ENCODE measurements around the gene CALHM5.
A peak's percentile ranks its signal among the peaks of the same experiment; 100 is the strongest.

The CALHM5 gene

GRCh38 chr6:116535109-116535508 is 23.7 kb downstream of the CALHM5 start:
- TF ChIP-seq, protein P1, sequence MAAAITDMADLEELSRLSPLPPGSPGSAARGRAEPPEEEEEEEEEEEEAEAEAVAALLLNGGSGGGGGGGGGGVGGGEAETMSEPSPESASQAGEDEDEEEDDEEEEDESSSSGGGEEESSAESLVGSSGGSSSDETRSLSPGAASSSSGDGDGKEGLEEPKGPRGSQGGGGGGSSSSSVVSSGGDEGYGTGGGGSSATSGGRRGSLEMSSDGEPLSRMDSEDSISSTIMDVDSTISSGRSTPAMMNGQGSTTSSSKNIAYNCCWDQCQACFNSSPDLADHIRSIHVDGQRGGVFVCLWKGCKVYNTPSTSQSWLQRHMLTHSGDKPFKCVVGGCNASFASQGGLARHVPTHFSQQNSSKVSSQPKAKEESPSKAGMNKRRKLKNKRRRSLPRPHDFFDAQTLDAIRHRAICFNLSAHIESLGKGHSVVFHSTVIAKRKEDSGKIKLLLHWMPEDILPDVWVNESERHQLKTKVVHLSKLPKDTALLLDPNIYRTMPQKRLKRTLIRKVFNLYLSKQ (tag by site-specific recombination; IDR thresholded peaks at IDR 0.05; ENCODE audit: borderline replicate concordance), result no peak
- TF ChIP-seq, protein P2, sequence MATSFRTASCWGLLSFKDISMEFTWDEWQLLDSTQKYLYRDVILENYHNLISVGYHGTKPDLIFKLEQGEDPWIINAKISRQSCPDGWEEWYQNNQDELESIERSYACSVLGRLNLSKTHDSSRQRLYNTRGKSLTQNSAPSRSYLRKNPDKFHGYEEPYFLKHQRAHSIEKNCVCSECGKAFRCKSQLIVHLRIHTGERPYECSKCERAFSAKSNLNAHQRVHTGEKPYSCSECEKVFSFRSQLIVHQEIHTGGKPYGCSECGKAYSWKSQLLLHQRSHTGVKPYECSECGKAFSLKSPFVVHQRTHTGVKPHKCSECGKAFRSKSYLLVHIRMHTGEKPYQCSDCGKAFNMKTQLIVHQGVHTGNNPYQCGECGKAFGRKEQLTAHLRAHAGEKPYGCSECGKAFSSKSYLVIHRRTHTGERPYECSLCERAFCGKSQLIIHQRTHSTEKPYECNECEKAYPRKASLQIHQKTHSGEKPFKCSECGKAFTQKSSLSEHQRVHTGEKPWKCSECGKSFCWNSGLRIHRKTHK (tag by site-specific recombination; IDR thresholded peaks at IDR 0.05), result no peak
- no peak for TF ChIP-seq KLF8 (tag by site-specific recombination; IDR thresholded peaks at IDR 0.05)
- no peak for TF ChIP-seq ZNF354C (tag by site-specific recombination; IDR thresholded peaks at IDR 0.05; ENCODE audit: borderline replicate concordance, low read depth)
- no peak for TF ChIP-seq ZNF692 (tag by site-specific recombination; IDR thresholded peaks at IDR 0.05)
- peaks cover 7% of the 10 kb centered on the region for H3K4me1 ChIP-seq (ENCODE audit: control insufficient read depth, insufficient read depth, low read length)
- no peaks in the 10 kb centered on the region for H3K9me3 ChIP-seq (ENCODE audit: control insufficient read depth, insufficient read depth, low read depth, low read length)
- H3K27ac ChIP-seq (ENCODE audit: extremely low read depth, low read depth, low read length), result no peak overlapping the region
- H3K36me3 ChIP-seq (ENCODE audit: control insufficient read depth in 2 of 2, insufficient read depth in 1 of 2, low read length in 2 of 2), result no peaks in the 10 kb centered on the region
- H3K4me3 ChIP-seq (ENCODE audit: low read depth, low read length), result no peak overlapping the region
- POLR2A ChIA-PET, result no interaction called here
- CTCF ChIA-PET, result interaction anchor here (0.5 to 4.5 kb wide), 49 partner anchors 9 to 318 kb away, joined by 3 to 108 read pairs (median 4); partner anchors contain the start of genes CALHM4, CALHM5, CALHM6 and DSE

DNA sequence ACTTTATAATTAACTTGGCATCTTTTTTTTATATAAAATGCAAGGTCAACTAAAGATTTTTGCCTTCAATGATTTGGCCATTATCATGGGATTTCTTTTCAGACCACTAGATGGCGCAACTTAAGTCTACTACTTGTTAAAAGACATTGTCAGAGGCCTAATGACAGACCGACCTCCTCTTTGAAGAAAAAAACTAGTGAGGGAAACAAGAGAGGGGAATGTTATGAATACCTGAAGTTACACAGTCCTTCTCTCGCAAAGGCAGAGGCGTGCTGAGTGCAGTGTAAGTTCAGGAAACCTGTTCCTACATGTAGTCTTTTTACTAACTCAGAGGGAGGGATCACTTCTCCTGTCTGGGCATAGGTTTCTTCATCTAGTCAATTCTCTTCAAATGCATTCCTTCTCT is 24.8 kb downstream of the CALHM5 start:
- no peak overlapping the region for H3K4me3 ChIP-seq (ENCODE audit: low read depth, low read length)
- POLR2A ChIA-PET, result no interaction called here
- no peak overlapping the region for H3K27ac ChIP-seq (ENCODE audit: extremely low read depth, low read depth, low read length)
- no peaks in the 10 kb centered on the region for H3K9me3 ChIP-seq (ENCODE audit: control insufficient read depth, insufficient read depth, low read depth, low read length)
- TF ChIP-seq ZNF2 (tag by site-specific recombination; IDR thresholded peaks at IDR 0.05) (peak; percentile 51; the same call in 1 of the 2 replicates), ZNF211 (tag by site-specific recombination; IDR thresholded peaks at IDR 0.05; ENCODE audit: low read depth) (no peak), TRIM28 (IDR thresholded peaks at IDR 0.05; ENCODE audit: borderline replicate concordance, low read length) (no peak), ZNF549 (tag by site-specific recombination; IDR thresholded peaks at IDR 0.05) (no peak), ZBTB48 (tag by site-specific recombination; IDR thresholded peaks at IDR 0.05) (no peak), ZNF350 (tag by site-specific recombination; IDR thresholded peaks at IDR 0.05) (no peak), ZNF600 (tag by site-specific recombination; IDR thresholded peaks at IDR 0.05) (no peak), ZNF302 (tag by site-specific recombination; IDR thresholded peaks at IDR 0.05; ENCODE audit: low read depth) (no peak), ZXDB (tag by site-specific recombination; IDR thresholded peaks at IDR 0.05) (no peak), HOXC10 (CRISPR knock-in tag; IDR thresholded peaks at IDR 0.05) (no peak), TCF7L2 (IDR thresholded peaks at IDR 0.05; ENCODE audit: borderline replicate concordance, low read depth, low read length) (peak; percentile 59), ZNF558 (tag by site-specific recombination; IDR thresholded peaks at IDR 0.05) (no peak), YY1 (tag by site-specific recombination; IDR thresholded peaks at IDR 0.05) (no peak), ZNF169 (tag by site-specific recombination; IDR thresholded peaks at IDR 0.05) (no peak), ZNF221 (tag by site-specific recombination; IDR thresholded peaks at IDR 0.05; ENCODE audit: borderline replicate concordance) (no peak), ZNF654 (tag by site-specific recombination; IDR thresholded peaks at IDR 0.05; ENCODE audit: low read depth) (peak; percentile 58), ZNF747 (tag by site-specific recombination; IDR thresholded peaks at IDR 0.05) (no peak), ZNF184 (tag by site-specific recombination; IDR thresholded peaks at IDR 0.05) (no peak), GLI2 (tag by site-specific recombination; IDR thresholded peaks at IDR 0.05; ENCODE audit: borderline replicate concordance, low read depth) (no peak)
- TF ChIP-seq, protein P3, sequence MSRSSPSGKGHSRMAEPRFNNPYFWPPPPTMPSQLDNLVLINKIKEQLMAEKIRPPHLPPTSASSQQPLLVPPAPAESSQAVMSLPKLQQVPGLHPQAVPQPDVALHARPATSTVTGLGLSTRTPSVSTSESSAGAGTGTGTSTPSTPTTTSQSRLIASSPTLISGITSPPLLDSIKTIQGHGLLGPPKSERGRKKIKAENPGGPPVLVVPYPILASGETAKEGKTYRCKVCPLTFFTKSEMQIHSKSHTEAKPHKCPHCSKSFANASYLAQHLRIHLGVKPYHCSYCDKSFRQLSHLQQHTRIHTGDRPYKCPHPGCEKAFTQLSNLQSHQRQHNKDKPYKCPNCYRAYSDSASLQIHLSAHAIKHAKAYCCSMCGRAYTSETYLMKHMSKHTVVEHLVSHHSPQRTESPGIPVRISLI (tag by site-specific recombination; IDR thresholded peaks at IDR 0.05), result 0 out of 2 replicates have a peak, but pooled peaks have one; percentile 16
- TF ChIP-seq, protein P4, sequence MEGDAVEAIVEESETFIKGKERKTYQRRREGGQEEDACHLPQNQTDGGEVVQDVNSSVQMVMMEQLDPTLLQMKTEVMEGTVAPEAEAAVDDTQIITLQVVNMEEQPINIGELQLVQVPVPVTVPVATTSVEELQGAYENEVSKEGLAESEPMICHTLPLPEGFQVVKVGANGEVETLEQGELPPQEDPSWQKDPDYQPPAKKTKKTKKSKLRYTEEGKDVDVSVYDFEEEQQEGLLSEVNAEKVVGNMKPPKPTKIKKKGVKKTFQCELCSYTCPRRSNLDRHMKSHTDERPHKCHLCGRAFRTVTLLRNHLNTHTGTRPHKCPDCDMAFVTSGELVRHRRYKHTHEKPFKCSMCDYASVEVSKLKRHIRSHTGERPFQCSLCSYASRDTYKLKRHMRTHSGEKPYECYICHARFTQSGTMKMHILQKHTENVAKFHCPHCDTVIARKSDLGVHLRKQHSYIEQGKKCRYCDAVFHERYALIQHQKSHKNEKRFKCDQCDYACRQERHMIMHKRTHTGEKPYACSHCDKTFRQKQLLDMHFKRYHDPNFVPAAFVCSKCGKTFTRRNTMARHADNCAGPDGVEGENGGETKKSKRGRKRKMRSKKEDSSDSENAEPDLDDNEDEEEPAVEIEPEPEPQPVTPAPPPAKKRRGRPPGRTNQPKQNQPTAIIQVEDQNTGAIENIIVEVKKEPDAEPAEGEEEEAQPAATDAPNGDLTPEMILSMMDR (tag by site-specific recombination; IDR thresholded peaks at IDR 0.05), result no peak; the same call in 1 of the 2 replicates
- CTCF ChIA-PET, result interaction anchor here (0.6 to 4.5 kb wide), 22 partner anchors 9 to 311 kb away, joined by 3 to 108 read pairs (median 4); partner anchors contain the start of genes CALHM4, CALHM5, DSE and RSPH4A
- H3K36me3 ChIP-seq (ENCODE audit: control insufficient read depth in 2 of 2, insufficient read depth in 1 of 2, low read length in 2 of 2), result no peaks in the 10 kb centered on the region
- peaks cover 1% of the 10 kb centered on the region for H3K4me1 ChIP-seq (ENCODE audit: control insufficient read depth, insufficient read depth, low read length)
